Fibroblast of skin of left biceps (primary cell): Measurements from ENCODE around the gene HMG20A.

Source experiments
- DNase-seq, 2 experiments: peaks; one replicate each; pipeline ENCODE4 v3.0.0-alpha.2; 2013; ENCODE audit warnings: low read depth in 2 of 2

Gene HMG20A

DNA sequence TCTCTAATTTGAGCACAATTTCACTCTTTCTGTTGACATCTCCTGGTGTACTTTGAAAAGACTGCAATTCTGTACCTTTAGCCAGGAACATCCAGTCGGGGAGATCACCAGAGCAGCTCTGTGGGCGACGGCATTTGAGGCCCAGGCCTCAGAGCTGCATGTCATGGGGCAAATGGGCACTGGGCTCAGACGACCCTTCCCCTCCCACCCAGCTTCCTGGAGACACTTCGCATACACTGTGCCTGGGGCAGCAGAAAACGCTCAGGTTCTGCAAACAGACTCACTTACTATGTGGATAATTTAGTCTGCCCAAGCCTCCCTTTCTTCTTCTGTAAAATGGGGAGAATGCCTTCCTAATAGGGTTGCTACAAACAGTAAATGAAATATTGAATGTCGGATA, 96.9 kb downstream of the HMG20A start:
- DNase-seq, result no peak

DNA sequence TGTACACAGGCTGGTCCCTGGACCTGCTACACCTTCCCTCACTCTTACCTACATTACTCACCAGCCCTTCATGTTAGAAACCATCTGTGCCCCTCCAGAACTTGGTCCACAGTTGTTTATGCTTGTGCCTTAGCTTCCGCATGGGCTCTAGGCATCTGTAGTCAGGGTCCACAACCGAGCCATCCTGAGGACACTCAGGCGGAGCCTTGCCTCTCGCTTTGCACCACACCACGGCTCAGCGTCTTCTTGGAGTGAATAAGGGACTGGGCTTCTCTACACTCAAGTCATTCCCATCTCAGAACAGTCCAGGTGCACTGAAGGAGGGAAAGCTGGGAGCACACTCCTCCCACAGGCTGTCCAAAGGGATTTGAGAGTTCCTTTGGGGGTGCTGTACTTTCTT, 97.8 kb downstream of the HMG20A start:
- DNase-seq, result no peak

DNA sequence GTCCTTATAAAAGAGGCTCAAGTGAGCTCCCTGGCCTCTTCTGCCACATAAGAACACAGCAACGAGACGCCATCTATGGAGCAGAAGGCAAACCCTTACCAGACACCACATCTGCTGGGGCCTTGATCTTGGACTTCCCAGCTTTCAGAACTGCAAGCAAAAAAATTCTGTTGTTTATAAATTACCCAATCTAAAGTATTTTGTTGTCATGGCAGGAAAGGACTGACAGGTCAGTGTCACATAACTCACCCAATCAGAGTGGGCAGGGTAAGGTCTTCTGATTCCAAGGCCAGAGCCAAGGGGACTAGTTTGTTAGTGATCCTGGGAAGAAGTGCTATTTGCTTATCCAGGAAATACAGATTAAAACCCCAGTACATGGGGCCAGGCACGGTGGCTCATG, 98.9 kb downstream of the HMG20A start:
- no peak for DNase-seq

DNA sequence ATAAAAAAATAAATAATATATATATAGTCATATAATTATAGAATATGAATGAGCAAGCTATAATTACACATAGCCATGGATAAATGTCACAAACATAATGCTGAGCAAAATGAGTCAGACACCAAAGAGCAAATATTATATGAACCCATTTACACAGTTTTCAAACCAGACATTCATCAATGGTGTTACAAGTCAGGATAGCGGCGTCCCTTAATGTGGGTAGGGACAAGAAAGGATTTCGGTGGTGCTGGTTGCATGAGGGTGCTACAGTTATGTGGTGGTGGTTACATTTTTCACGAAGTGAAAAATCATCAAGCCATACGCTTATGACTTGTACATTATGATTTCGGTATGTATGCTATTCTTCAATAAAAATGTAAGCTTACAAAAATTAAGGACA, 100.5 kb downstream of the HMG20A start:
- DNase-seq, result no peak

DNA sequence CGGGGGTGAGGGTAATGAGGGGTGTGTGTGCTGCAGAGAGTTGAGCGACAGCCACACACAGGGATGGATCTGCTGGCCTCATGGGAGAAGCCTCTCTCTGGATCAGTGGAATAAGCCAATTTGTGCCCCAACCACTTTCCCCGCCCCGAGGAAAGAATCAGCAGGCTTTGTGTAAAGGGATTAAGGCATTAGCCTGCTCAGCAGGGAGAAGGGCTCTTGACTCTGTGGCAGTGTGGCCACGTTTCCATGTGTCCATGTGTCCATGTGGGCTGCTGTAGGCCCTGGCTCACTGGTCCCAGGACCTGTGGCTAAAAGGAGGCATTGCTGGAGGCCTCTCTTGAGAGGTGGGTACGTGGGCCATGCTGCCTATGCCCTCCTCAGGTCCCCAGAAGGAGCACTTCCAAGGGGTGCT, 104.7 kb downstream of the HMG20A start:
- no peak for DNase-seq

DNA sequence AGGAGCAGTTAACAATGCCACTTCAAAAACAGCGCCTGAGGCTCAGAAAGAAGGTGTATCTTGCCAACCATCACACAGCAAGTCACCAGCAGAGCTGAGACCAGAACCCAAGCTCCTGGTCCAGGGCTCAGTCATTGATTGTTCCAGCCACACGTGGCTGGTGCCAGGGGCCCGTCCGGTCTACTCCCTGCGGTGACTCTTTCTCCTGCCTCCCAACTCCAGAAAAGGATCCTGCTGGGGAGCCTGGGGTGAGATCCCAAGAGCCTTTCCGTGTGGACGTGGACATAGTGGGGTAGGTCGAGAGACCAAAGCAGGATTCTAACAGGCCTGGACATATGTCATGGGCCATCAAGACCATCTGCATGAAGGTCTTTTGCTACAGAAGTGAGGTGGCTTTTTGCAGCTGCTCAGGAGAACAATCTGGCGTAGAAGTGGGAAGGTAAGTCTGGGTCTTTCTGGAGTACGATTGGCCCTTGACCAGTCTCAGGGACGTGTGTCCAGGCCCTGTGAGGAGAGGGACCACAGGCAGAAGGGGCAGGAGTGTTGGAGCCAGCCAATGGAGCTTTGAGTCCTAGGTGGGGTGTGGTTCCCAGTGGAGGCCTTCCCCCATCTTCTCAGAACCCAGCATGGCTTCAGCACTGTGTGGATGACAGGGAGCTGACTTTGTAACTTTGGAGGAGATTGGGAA, 105.4 kb downstream of the HMG20A start:
- DNase-seq, result no peak

DNA sequence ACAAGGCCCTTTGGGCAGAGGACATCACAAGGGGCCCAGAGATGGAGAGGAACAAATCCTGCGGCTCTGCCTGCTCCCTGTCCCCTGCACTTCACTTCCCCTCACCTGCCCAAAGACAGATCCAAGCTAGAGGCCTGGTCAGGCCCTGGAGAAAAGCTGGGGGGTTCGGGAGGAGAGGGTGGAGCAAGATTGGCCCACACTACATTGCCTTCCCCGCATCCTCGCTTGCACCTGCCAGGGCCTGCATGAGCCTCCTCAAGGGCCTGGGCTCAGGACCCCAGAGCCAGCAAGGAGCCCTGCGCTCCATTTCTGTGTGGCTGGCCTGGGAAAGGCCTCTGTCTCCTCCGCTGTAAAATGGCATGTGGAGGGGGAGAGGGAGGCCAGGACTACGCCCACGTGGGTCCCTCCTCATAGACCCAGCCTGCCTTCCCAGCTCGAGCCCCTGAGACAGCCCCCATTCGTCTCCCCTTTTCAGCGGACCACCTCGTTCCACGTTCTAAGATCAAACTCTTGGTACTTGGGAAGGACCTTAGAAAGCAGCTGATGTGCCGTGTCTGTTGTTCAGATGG, 106.0 kb downstream of the HMG20A start:
- DNase-seq, result no peak

DNA sequence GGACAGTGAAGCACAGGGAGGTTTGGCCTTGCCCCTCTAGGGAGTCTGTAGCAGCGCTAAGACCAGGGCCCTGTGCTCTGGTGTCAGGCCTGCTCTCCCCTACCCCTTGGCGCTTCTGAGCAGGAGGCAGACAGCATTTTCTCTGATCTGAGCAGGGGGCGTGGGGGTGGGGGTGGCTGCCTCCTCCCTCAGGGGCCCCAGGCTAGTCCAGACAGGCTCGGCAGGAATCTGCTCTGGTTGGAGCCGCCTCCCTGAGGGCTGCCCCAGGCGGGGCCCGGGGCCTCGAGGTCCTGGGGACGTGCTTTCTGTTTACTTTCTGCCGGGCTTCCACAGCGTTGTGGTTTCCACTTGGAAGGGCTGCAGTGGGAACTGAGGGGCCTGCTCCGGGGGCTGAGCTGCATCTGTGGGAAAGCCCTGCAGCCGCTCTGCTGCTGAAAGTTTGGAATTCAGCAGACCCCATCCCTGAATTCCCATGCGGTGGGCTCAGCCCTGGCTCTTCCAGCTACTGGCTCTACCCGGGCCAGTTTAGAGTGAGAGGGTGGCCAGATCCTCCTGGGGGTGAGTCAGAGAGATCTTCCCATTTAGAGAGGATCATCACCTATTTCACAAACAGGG, 106.6 kb downstream of the HMG20A start:
- no peak for DNase-seq

DNA sequence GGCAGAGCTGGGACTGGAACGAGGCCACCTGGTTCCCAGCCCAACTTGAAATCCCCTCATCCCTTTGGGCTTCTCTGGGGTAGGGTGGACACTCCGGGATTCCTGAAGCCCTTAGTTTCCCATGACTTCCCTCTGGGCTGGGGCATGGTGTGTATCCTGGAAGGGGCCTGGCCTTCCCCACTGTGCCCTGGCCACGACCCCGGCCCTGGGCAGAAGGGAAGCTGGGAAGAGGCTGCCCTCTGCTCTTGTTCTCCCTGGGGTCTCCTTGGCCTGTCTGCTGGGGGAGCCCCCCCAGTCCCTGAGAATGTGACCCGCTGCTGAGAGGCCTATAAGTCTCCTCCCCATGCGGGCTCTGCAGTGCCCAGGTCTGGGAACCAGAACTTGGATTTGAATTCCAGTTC, 107.1 kb downstream of the HMG20A start:
- no peak for DNase-seq

DNA sequence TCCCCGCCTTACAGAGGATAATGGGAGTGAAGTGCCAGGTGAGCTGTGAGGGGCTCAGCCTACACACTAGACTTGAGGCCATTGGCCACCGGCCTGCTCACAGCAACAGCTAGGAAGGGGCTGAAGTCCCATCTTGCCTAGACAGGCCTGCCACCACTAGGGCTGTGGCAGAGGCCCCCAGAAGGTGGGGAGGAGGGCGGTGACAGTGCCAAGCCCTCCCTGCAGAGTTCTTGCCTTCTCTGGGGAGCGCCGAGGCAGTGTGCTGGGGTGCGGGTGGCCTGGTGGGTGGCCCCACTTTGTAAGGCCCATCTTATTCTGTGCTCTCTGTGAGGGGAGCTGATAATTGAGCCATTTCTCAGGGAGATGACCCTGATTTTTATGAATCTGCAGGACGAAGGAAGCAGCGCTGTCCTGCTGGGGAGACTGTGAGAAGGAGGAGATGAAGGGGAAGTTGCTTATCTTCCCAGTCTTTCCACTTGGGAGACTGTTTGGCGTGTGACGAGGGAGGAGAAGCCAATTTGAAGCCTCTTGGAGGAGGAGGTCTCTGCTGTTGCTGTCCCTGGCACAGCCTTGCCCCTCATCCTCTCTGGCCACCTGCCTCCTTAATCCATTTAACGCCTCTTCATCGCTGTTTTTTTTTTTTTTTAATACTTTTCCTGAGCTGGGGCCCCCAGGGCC, 107.7 kb downstream of the HMG20A start:
- DNase-seq, result no peak

DNA sequence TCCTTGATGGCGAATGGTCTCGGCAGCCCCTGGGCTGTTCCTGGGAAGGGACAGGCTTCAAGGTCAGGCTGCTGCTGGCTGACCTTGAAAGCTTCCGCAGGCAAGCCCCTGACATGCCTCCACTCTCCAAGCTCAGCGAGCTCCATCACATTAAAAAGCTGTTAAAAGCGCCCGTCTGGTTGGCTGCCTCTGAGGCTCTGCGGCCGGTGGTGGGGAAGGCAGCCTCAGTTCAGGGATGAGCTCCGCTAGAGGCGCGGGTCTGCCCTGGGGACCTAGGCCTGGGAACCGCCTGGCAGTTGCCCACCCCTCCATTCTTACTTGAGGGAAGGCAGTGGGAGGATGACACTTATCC, 108.3 kb downstream of the HMG20A start:
- no peak for DNase-seq

DNA sequence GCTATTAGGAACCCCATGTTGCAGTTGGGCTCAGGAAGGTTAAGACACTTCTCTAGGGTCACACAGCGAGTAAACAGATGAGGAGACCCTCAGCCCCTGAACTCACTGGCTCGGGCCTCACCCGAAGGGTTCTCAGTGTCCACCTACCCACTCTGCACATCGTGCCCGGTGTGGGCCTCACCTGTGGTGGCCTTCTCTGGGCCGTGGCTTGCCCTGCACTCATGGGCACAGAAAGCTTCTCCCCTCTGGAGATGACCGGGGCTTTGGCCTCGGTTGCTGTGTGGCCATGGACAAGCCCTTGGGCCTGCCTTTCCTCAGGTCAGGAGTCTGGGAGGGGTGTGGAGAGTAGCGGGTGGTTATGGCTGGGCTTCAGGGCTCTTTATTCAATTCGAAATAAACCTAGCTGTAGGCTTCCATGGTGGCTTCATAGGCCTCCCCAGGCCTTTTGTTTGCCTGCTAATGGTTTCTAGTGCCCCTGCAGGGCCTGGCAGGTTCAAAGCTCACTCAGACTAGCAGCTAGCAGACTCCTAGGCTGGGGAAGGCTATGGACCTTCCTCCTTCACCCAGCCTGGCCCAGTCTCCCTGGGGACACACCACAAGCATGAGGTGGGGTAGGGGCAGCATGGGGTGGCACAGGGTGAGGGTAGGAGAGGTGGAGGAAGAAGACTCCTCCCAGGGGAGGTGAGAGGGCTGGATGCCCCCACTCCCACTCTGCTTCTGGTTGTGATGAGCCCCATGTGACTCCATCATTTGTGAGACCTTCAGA, 108.9 kb downstream of the HMG20A start:
- no peak for DNase-seq

DNA sequence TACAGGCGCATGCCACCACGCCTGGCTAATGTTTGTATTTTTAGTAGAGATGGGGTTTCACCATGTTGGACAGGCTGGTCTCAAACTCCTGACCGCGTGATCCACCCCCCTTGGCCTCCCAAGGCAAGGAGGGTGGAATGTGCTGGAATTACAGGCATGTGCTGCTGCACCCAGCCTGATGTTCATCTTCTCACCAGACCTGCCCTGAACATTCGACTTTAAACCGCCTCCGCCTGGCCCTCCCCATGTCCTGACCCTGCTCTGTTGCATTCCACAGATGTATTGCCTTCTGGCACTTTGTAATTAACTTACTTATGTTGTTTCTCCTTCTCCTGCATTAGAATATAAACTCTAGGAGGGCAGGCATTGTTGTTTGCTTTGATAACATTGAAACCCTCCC, 109.9 kb downstream of the HMG20A start:
- DNase-seq, result no peak

DNA sequence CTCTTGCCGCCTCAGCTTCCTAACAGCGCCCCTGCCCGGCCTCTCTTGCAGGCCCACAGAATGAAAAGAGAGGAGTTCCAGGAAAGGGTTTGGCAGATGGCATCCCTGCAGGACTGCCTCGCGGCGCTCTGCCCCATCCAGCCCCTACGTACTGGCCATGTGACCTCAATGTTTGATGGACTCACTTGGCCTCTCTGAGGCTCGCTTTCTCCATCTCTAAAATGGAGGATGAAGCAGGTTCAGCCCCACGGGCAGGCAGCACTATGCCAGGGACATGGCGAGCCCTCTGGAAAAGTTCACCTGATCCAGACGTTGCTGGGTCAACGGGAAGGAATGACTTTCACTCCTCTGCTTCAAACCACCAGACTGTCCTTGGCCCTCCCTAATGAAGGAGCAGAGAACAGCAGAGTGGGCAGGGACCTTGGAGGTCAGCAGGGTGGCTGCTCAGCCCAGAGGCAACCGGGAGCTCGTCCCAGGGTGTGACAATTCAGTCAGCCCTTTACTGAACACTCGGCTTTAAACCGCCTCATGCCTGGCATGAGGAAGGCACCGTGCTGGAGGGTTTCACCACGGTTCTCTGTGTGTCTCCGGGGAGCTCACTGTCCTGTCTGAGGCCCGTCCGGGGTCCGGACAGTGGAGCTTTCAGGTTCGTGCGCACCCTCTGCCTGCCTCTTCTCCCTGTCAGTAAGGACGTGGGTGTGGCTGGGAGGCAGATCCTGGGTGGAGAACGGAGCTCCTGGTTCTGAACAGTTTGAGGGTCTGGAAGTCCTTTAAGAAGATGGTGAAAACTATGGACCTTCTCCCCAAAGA, 110.7 kb downstream of the HMG20A start:
- no peak for DNase-seq

DNA sequence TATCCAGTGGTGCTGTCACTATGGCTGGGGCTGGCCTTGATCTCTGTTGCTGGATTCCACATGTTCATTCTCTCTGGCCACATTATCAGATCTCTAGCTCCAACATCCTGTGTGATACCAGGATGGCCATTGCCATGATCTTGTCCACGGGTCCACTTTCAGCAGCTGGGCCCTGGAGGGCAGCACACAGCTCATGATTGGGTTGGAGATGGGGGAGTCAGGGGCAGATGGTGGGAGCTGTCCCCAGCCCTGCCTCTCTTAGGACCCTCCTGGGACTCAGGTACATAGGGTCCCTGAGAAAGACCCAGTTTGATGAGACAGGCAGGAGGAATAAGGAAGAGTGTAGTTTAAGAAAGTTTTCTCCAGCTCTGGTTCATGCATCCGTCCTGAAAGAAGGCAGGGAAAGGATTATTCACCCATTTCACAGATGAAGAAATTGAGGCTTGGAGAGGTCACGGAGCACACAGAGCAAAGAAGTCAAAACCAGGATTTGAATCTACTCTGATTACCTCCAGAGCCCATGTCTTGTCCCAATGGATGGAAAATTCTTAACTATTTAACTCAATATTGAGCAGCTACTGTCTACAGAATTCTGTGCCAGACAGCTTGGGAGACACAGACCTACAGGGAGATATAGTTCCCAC, 111.5 kb downstream of the HMG20A start:
- no peak for DNase-seq

DNA sequence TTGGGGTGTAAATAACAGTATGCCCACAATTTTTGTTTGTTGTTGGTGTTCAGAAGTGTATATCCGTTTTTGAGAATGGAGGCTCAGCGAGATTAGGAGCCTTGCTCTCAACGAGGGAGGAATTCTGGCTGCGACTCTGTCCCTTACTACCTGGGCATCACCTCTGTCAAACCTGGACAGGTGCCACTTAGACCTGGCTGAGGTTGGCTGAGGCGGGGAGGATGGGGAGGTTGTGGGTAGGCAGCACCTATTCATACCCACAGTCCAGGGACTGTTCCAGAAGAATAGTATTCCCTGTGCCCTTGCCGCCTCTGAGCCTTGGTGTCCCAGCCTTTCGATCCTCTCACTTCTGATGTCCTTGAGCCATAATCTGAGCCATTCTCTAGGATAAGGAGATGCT, 112.2 kb downstream of the HMG20A start:
- no peak for DNase-seq

DNA sequence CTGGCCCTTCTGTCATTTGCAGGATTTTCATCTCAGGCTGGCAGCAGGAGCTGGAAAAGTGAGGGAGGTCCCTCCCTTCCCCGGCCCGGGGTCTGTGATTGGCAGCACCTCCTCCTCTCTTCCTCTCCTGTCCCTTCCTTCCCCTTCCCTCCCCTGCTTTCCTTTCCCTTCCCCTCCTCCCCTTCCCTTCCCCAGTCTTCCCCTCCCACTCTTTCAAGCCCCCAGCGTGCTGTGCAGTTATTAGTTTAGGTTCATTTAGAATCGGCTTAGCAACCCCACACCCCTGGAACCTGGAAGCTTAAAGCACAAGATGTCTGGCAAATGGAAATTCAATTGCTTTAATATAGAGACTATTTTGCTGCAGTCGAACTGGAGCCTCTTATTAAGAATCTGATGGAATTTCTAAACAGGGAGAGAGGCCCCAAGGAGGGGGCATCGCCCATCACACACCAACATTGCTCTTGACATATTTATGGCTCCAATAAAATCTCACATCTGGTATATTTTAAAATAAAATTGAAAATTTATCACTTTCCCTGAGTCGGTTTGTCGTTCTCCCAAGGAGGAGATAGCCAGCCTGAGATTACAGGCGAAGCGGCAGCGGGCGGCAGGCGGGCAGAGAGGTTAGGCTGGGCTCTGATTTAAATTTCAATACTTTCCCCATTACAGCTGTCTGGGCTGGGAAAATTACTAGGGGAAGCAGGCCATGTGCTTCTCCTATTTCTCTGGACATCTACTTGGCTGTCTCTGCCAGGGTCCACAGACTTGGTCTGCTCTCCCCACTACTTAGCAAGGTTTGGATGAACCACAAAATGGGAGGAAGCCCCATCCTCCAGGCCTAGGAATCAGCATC, 113.1 kb downstream of the HMG20A start:
- DNase-seq, result no peak
